Hematopoietic multipotent progenitor cell (in vitro differentiated cells): ENCODE data around the gene HOXA7. TPM values are rescaled to one million over a fixed set of nuclear protein-coding genes. Genes with fewer than 3 reads are reported as not detected.

ENCODE experiments used
- DNase-seq, 3 donors: peaks; one replicate each; pipeline ENCODE4 v3.0.0-alpha.2; 2011 to 2015; ENCODE audit warnings: low read depth in 2 of 3, low spot score in 2 of 3
- total RNA-seq: library from RNA; depleted of rRNA; stranded (reverse); fragments of >200 nt; gene quantifications from one replicate; pipeline ENCODE4 v1.2.3, GENCODE V29; 2012

HOXA7 gene
- total RNA-seq, 1 donor: 13.2 TPM

DNA sequence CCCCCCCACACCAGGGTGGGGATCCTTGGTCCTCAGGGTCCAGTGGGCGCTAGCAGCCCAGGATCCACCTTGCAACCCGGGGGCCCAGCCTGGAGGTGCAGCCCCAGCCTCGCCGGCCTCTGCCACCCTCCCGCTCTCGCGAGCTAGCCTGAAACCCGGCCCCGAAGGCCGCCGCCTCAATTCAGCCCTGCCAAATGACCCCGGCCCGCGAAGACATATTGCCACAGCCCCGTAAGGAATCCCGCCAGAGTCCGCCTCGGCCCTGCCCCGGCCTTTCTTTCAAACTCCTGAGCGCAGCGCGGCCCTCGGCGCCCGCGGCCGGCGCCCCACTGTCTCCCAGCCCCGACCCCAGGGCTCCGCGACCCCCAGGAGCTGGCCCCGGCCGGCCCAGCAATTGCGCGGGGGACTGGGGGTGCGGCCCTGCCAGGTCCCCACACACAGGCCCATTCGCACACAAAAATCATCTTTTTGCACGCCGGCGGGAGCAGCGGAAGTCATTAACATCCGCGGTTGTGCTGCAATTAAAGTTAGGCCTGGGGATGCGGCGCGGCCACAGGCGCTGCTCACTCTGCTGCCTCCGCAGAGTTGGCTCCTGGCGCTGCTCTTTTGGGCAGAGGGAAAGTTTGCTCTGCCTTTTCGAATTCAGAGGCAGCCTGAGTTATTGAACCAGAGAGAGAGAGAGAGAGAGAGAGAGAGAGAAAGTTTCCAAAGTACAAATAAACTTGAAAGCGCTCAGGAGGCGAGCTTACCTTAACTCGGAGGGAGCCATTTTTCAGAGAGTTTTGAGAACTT is 16.9 kb downstream of the HOXA7 start:
- DNase-seq: no peak

DNA sequence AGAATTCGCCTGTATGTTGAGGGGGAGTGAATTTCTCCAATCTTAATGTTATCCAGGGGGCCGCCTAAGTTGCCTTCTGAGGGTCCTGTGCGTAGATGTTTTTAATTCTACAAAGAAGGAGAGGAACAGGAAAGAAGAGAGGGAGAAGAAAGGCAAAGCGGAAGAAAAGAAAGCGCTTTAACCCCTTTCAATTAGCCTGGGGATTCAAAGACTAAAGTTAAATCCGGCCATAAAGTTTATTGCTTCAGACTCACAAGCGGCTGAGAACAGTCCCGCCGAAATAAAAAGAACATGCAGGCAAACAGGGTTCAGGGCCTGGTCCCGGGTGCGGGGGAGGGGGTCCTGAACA is 17.5 kb downstream of the HOXA7 start:
- no peak for DNase-seq

DNA sequence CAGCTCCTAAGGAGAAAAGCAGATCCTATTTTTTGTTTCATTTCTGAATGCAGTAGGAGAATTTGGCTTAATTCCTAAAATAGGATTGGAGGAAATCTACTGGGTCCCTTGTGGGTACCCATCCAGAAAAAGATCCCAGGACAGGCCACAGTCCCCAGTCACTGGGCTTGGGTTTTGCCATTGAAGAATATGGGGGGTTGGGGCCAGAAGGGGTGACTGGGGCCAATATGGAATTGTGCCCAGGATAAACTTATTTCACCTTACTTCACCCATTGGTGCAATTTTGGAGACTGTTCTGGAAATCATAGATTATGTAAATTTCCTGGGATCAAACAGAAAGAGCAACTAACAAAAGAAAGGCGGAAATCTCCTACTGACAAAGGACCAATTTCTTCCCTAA is 18.0 kb downstream of the HOXA7 start:
- DNase-seq: no peak

DNA sequence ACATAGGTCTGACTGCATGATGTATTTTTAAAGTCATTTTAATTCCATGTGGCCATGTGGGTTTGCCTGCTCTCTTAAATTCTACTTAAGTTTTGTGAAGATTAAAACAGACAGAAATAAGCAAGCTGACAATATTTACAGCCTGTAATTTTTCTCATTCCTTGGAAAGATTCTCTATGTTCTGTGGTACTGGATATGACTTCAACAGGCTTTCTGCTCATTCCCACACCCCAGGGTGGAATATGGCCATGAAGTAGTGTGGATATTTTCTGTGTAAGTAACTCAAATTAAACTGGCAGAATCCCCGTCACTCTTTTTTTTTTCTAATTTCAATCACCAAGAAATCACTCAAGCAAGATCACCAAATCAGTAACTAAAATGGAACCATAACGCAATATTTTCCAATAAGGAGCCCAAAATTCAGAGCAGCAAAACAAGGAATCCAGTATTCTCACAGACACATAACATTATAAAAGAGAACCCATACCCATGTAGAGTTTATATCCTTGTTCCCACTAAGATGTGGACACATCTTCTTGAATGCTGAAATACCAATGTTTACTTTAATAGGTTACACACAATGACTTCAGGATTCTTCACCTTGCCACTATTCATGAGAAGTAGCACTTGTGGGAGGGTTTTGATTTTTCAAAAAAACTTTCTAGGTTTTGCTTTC is 18.7 kb downstream of the HOXA7 start:
- DNase-seq: no peak

DNA sequence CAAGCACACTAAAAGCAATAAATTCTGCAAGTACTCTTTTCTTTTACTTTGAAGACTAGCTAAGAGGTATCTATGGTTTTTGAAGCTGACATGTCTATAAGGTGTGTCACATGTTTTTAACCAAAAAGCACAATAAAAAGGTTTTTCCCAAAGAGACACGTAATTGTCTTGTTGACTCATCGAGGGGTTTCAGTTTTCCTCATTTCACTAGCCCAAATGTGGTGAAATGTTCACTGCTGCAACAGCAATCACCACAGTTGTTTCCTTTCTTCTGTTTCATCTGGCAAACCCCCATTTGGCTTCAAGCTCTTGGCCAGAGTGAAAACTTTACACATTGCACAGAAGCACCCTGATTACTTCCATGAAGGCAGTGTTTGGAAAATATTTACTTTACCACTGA is 22.1 kb downstream of the HOXA7 start:
- peak in 1 of 3 donors; percentile 52 for DNase-seq

DNA sequence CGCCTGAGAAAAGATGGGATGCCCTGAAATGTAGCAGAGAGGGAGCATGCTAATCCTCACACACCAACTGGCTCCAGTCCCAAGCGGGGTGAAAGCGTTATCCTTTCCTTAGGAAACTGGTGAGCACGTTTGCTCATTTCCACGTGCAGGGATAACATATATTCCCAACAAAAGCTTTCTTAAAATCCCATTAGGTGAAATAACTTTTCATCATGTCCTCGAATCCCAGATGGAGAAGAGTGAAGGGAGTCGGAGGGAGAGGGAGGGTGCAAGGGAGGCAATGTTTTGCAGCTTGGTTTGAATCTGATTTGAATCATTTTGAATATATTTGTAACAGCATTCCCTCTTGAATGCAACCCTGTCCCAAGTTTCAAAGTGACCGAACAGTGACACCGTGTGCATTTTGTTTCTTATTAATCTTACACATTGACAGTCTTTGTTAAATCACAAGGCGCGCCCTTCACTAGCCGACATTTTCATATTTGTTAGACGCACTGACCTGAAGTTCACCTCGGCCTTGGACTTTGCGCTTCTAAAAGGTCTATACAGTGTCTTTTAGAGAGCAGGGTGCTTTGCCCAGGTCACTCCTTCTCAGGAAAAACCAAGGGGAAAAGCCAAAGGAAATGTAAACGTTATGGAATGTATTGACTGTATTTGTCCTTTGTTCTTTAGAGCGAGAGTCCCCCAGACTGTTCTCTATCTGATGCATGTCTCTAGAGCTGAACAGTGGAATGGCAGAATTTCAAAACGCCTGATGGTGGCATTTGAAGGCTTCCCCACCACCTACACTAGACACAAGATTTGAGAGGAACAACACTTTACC is 22.9 kb downstream of the HOXA7 start:
- DNase-seq: no peak

DNA sequence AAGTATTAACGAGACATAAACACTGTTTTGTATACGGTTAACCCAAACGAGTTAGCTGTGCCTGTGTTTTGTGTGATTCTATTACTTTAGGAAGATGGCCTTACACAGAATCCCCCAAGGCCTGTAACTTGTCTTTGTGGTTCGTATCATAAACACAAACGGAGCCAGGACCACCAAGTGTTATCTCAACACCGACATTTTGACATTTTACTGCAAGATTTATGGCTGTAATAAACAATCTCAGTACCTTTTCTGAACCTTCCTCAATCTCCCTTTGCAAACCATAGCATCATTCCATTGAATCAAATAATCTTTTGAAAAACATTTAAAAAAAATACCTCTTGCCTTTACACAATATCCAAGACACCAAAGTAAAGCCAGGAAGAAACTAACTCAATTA is 23.5 kb downstream of the HOXA7 start:
- DNase-seq: no peak

DNA sequence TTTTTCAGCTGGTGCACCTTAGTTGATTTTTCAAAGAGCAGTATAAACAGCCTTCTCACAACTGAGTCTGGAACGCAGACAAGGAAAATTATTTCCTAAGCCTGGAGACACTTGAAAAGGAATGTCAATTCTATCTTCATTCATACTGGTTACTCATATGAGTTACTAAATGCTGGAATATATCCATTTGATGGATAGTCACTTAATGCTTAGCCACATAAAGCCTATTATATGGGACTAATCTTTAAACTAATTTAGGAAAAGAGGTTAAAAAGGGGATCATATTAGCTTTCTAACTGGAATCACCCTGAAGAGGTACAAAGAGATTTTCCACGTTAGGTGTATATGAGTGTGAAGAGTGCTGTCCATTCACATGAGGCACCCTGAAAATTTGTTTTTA is 24.3 kb downstream of the HOXA7 start:
- no peak for DNase-seq

DNA sequence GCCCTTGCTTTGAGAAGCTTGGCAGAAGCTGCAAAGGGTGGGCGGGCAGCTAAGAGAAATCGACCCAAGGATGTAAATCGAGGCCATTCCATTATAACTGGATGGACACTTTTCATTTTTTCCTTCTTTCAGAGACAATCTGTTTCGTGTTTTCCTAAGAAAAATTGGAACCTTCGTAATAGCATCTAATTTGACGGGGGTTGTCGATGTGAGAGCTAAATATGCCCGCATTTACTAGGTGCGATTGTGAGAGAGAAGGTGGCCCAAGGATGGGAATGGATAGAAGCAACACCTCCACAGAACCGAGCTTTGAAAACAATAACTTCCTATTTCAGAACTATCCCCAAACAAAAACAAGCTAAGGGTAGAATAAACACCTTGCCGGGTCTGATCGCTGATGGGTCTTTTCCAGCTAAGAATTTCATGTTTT is 25.1 kb downstream of the HOXA7 start:
- DNase-seq: no peak

DNA sequence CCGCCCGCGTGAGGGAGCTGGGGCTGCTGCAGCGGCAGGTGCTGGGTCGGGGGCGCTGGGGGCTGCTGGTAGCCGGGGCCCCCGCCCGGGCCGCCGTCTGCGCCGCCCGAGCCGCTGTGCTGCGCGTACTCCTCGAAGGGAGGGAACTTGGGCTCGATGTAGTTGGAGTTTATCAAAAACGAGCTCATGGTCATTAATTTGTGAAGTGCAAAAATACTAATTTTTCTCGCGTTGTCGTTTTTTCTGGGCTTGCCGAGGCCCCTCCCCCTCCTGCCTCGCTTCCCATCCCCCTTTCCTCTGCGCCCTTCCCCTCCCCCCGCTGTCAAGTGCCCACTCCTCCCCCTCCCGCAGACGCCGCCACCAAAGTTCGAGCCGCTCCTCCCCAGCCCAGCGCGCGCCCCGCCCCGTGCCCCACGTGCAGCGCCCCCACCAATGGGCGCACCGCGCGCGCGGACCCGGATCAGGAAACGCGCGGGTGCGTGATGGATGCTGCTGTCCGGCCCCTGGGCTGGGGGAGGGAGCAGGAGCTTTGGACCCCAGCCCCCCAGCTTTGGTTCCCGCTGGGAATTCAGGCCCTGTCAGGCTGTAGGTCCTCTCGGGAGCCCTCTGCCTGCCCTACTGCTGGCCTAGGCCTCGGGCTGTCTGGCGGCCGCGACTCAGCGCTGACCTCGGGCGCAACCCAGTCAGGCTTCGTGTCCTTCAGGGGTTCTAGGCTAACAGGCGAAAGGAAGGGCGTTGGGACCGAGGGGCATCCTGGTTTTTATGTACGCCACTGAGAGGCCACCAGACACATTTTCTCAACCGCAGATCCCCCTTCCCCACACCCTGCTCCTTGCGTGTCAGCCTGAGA is 25.7 kb downstream of the HOXA7 start, which contains the start of gene HOXA4:
Gene HOXA4 (minus strand): TSS at position 218 of the 850 bp plus-strand sequence. CDS start 24 bp downstream, at position 194.
- DNase-seq: peak in 2 of 3 donors; percentile 55 to 86

DNA sequence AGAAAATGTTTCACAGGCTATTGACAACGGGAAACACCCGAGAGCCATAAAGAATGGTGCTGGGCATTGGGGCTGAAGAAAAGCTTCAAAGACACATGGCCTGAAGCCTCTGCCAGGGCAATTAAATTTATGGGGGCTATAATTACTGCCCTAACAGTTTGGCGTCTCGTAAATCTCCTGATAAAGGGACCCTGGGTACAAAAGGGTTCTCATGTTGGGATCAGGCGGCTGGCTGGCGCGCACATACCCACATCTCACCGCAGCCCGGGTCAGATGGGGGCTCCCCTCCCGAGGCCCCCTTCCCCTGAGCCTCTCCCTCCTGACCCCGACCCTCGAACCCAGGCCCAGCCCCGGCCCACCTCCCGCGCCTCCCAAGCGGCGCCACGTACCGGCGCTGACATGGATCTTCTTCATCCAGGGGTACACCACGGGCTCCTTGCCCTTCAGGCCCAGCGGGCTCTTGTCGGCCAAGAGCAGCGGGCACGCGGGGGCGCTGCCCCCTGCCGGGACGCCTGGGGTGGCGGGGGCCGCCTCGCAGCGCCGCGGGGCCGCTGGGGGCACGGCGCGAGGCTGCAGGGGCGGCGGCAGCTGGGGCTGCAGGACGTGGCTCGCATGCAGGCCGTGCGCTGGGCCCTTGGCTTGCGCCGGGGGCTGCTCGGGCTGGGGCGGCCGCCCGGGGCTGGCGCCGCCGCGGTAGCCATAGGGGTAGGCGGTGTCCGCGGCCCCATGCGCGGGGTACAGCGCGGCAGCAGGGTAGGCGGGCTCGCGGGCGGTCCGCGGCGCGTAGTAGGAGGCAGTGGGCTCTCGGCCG is 26.5 kb downstream of the HOXA7 start:
- no peak for DNase-seq

DNA sequence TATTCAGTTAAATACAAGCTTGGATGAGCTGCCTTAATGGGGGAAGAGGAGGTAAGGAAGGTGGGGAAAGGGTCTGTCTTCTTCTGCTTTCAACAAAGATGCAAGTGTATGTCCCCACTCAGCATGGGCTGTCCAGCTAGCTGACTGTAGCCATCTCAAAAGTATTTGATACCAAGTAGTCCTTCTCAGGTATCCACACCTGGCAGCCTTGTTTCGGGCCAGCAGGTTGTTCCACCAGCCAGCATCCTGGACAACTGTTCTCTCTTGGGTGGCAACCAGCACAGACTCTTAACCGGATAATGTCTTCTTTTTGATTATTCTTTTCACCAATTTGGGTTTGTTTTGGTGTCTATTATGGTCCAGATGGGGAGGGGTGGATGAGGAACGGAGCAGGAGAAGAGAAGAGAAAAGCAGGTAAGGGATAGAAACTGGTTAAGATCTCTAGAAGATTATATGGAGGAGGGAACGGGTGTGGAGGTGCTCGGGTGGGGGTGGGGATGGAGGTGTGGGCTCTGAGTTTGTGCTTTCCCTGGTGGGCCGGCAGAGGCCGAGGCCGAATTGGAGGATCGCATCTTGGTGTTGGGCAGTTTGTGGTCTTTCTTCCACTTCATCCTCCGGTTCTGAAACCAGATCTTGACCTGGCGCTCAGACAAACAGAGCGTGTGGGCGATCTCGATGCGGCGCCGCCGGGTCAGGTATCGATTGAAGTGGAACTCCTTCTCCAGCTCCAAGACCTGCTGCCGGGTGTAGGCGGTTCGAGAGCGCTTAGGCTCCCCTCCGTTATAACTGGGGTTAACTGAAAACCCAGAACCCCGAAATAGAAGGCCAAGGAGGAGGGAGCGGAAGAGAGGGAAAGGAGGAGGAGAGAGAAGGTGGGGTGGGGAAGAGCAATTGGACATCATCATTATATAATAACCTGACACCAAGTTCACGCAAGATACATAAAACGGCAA is 27.4 kb downstream of the HOXA7 start:
- DNase-seq: no peak

DNA sequence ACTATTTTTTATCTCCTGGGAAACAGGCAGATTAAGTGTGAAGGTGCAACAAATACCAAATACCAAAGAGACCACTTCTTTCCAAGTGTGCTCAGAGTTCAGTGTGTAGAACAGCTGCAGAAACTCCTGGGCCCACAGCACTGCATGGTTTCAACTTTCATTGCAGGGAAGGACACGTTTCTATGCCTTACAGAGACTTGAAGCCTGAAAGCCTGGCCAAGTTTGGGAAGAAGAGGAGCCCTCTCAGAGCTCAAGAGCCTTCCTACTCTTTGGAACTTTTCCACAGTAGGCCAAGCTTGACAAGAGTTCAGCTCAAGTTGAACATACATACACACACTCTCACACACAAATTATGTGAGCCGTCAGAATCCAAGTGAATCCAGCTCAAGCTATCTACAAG is 28.4 kb downstream of the HOXA7 start:
- DNase-seq: no peak

DNA sequence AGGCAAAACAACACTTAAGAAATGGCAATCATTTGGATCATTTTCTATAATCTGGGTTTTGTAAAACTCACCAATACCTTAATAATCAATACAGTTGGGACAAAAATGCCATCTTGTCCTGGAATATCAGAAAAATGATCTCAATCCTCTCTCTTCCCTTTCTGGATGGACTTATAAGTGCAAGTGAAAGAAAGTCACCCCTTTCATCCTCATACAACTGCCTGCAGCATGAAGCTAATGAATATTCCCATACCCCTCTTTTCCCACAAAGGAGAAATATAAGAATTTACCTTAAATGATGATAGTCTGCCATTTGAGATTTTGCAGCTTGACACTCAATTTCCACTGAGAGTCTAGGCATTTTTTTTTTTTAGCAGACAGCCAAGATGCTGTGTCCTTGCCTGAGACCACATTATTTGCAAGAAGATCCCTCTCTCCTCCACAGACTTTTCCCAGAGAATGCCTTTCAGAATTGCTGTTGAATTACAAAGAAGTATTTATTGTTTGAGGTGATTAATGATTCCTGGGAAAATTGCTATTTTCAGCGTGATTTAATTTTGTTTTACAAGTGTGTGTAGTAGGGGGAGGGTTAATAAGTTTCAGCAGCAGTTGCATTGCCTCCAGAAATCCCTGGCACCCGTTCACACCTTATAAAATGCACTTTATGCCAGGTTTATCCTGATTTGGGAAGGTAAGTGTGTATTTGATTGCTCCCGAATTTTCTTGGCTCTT is 29.7 kb downstream of the HOXA7 start:
- DNase-seq: no peak

DNA sequence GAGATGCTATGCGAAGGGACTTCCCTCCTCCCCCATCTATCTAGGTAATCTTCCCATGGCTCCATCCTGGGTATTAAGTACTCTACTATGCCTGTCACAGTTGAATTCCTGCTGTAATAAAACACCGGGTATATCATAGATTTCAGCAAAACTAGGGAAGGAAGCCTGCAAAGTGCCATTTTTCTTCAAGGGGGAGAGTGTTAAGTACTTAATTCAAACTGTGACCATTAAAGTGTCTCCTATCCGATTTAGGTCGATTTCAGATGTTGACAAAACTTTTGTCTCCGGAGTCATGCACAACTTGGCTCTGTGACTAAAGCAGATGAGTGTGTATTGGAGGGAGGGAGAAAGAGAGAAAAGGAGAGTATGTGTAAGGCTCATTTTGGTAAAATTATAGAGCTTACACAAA is 30.5 kb downstream of the HOXA7 start:
- DNase-seq: no peak

DNA sequence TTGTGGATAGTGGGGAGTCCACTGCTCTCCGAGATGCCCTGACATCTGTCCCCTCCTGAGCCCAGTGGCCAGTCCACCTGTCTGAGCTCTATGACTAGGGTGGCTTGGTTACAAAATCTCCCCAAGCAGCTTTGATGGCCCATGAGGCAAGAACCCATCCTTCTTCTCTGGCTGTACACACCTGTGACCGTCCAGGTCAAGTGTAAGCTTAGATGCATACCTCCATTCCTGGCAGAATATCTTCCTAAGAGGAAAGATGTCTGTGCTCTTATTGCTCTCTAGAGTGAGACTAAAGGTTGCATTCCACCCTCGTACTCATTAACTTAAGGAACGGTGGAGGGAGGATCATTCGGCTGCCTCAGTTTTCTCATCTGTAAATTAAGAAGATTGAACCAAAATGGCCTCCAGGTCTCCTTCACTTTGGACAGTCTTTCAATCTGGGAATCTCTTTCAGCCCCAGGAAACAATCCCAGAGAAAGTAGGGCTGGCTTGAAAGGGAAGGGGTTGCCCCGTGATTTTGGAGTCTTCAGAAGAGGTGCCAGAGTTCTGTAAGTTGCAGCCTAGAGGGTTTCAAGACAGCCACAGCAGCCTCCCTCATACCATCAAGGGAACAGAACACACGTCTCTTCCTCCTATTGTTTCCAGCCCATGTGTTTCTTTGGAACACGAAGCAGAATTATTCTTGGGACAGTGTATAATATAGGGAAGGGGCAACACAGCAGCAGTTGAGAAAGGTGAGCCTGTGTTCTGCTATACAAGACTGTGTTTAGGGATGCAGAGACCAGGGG is 31.4 kb downstream of the HOXA7 start:
- DNase-seq: no peak
